K562 (cell line): ENCODE measurements around the gene RAB24. TPM values are rescaled to one million over a fixed set of nuclear protein-coding genes. Genes with fewer than 3 reads are reported as not detected.

Source experiments
- COPS2 ChIP-seq: fragments of 450-650 bp; conservative IDR thresholded peaks from 2 replicates; pipeline ENCODE4 v1.6.1; 2016; ENCODE audit warnings: mild to moderate bottlenecking, moderate library complexity
- FOXM1 ChIP-seq, 2 experiments: fragments of 450-650 bp in 1 of 2; sonication (generic) in 1 of 2; formaldehyde crosslinking in 1 of 2; IDR thresholded peaks; 2 replicates each; pipeline versions ENCODE4 v1.6.1 to v1.9.0; 2017 to 2022; ENCODE audit warnings: low read depth in 2 of 2, mild to moderate bottlenecking in 2 of 2, missing genetic modification reagents in 1 of 2, moderate library complexity in 1 of 2
- HMG20A ChIP-seq: fragments of 450-650 bp; formaldehyde crosslinking; conservative IDR thresholded peaks from 2 replicates; pipeline ENCODE4 v1.4.0; 2020; ENCODE audit warnings: mild to moderate bottlenecking, mixed read lengths
- KDM5B ChIP-seq: fragments of 200-600 bp; sonication (generic); IDR thresholded peaks from 2 replicates; pipeline ENCODE4 v1.6.1; 2012; ENCODE audit warnings: low read depth, mild to moderate bottlenecking, moderate library complexity, low read length, control low read depth, inconsistent platforms; ENCODE audit not compliant: insufficient replicate concordance
- TEAD1 ChIP-seq, 2 experiments: fragments of 450-650 bp in 1 of 2; sonication (generic) in 1 of 2; formaldehyde crosslinking; IDR thresholded peaks; 2 replicates each; pipeline versions ENCODE4 v1.4.0 to v1.8.0; 2020 to 2022; ENCODE audit warnings: mild to moderate bottlenecking in 2 of 2, missing genetic modification reagents in 1 of 2
- TEAD4 ChIP-seq, 2 experiments: sonication (generic) in 1 of 2; formaldehyde crosslinking in 1 of 2; IDR thresholded peaks; 2 replicates each; pipeline versions ENCODE4 v1.6.1 to v1.8.0; 2012 to 2022; ENCODE audit warnings: borderline replicate concordance in 1 of 2, inconsistent platforms in 1 of 2, low read length in 1 of 2, mild to moderate bottlenecking in 1 of 2, missing genetic modification reagents in 1 of 2
- ZBTB17 ChIP-seq: fragments of 450-650 bp; formaldehyde crosslinking; IDR thresholded peaks from 2 replicates; pipeline ENCODE4 v1.4.0; 2020; ENCODE audit warnings: mild to moderate bottlenecking
- ZNF217 ChIP-seq: sonication (generic); formaldehyde crosslinking; IDR thresholded peaks from 2 replicates; pipeline ENCODE4 v1.8.0; 2022; ENCODE audit warnings: mild to moderate bottlenecking, missing genetic modification reagents
- ZNF24 ChIP-seq: fragments of 450-650 bp; IDR thresholded peaks from 2 replicates; pipeline ENCODE4 v1.6.1; 2016
- ZNF347 ChIP-seq: fragments of 450-650 bp; formaldehyde crosslinking; IDR thresholded peaks from 2 replicates; pipeline ENCODE4 v1.4.0; 2020; ENCODE audit warnings: low read depth, mild to moderate bottlenecking, moderate library complexity
- ZNF551 ChIP-seq: fragments of 250-450 bp; sonication (Bioruptor Pico); IDR thresholded peaks from 2 replicates; pipeline ENCODE4 v1.5.0; 2021; ENCODE audit warnings: mild to moderate bottlenecking, moderate library complexity
- polyA plus RNA-seq, 8 experiments: library from polyadenylated mRNA; depleted of rRNA in 4 of 8; stranded (reverse) in 5 of 8; unstranded in 3 of 8; fragments of >200 nt; fragmentation: Nextera tagmentation in 2 of 8; fragmentation: Illumina TruSeq in 1 of 8; extraction: Ambion mirVana in 2 of 8; extraction: Trizol in 1 of 8; gene quantifications; 2 replicates each; pipeline versions ENCODE4 v1.2.1 to v1.2.3, GENCODE V29; 2011 to 2014; ENCODE audit warnings: inconsistent platforms in 1 of 8, missing spikeins in 1 of 8
- total RNA-seq, 7 experiments: library from RNA; depleted of rRNA in 6 of 7; stranded (reverse); fragments of >200 nt in 6 of 7; fragmentation: Illumina TruSeq in 2 of 7; extraction: Trizol in 2 of 7; gene quantifications; 2 replicates each; pipeline versions ENCODE4 v1.2.1 to v1.2.3, GENCODE V29; 2011 to 2021; ENCODE audit warnings: low replicate concordance in 1 of 7
- TF ChIP-seq, protein P1 (sequence below): IDR thresholded peaks from 2 replicates; pipeline ENCODE4 v1.6.1; 2014; ENCODE audit warnings: antibody characterized with exemption
- TF ChIP-seq, protein P2 (sequence below): sonication (generic); formaldehyde crosslinking; IDR thresholded peaks from 2 replicates; pipeline ENCODE4 v1.8.0; 2022; ENCODE audit warnings: mild to moderate bottlenecking, missing genetic modification reagents
- TF ChIP-seq, protein P3 (sequence below): fragments of 250-450 bp; sonication (Bioruptor Pico); IDR thresholded peaks from 2 replicates; pipeline ENCODE4 v1.4.0; 2020; ENCODE audit warnings: mild to moderate bottlenecking, moderate library complexity
- TF ChIP-seq, protein P4 (sequence below), 3 experiments: fragments of 200-800 bp in 1 of 3; fragments of 250-450 bp in 1 of 3; fragments of 450-650 bp in 1 of 3; sonication (Bioruptor Pico) in 1 of 3; sonication (Bioruptor generic) in 1 of 3; formaldehyde crosslinking in 1 of 3; IDR thresholded peaks; 2 replicates each; pipeline versions ENCODE4 v1.6.1 to v1.8.0; 2016 to 2022; ENCODE audit warnings: mild to moderate bottlenecking in 2 of 3, missing genetic modification characterization in 2 of 3, missing compliant biosample characterization in 1 of 3, moderate library complexity in 1 of 3
- TF ChIP-seq, protein P5 (sequence below): conservative IDR thresholded peaks from 2 replicates; pipeline ENCODE4 v1.6.1; 2011; ENCODE audit warnings: low read depth, mild to moderate bottlenecking, low read length; ENCODE audit not compliant: control insufficient read depth

RAB24 gene
- total and polyA plus RNA-seq, 9 of the 15 experiments (the other 6 are each of a cell fraction or from before 2014, with no cell fraction given) = 13.9 to 107 (median 34.8) TPM

DNA sequence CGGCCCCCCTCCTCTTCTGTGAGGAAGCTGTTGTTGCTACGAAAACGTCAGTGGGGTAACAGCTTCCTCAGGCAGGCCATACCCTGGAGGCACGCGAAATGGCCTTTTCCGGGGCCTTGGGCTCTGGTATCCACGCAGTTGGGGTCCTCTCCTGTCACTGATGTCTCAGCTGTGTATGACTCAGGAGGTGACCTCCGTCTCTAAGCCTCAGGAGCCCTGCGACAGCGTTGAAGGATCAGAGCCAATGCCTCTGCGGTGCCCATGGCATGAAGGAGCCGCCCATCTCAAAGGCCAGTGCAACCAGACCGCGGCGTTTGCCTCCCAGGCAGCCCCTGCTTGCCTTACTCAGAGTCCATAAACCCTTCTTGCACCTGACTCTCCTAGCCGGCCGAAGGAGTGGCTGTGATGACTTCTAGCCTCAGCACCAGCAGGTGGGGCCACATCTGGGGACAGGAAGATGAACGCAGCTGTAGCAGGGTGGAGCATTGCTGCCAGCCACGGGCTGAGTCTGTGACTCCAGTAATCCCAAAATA is 9.2 kb upstream of the RAB24 start (continued):
- TF ChIP-seq, protein P1, sequence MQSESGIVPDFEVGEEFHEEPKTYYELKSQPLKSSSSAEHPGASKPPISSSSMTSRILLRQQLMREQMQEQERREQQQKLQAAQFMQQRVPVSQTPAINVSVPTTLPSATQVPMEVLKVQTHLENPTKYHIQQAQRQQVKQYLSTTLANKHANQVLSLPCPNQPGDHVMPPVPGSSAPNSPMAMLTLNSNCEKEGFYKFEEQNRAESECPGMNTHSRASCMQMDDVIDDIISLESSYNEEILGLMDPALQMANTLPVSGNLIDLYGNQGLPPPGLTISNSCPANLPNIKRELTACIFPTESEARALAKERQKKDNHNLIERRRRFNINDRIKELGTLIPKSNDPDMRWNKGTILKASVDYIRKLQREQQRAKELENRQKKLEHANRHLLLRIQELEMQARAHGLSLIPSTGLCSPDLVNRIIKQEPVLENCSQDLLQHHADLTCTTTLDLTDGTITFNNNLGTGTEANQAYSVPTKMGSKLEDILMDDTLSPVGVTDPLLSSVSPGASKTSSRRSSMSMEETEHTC = no peak
- TF ChIP-seq KDM5B = peak; percentile 11
- TF ChIP-seq ZNF347 = no peak
- TF ChIP-seq TEAD4 (IDR thresholded peaks at IDR 0.05; ENCODE audit: low read length) = no peak
- no peak for TF ChIP-seq TEAD4 (CRISPR knock-in tag; IDR thresholded peaks at IDR 0.05; ENCODE audit: borderline replicate concordance)
- TF ChIP-seq, protein P2, sequence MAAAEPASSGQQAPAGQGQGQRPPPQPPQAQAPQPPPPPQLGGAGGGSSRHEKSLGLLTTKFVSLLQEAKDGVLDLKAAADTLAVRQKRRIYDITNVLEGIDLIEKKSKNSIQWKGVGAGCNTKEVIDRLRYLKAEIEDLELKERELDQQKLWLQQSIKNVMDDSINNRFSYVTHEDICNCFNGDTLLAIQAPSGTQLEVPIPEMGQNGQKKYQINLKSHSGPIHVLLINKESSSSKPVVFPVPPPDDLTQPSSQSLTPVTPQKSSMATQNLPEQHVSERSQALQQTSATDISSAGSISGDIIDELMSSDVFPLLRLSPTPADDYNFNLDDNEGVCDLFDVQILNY = no peak
- TF ChIP-seq ZBTB17 (CRISPR knock-in tag) = no peak
- TF ChIP-seq ZNF551 (CRISPR knock-in tag) = no peak
- no peak for TF ChIP-seq COPS2
- TF ChIP-seq TEAD1 (CRISPR knock-in tag; IDR thresholded peaks at IDR 0.05) = no peak
- TF ChIP-seq HMG20A = no peak
- TF ChIP-seq, protein P3, sequence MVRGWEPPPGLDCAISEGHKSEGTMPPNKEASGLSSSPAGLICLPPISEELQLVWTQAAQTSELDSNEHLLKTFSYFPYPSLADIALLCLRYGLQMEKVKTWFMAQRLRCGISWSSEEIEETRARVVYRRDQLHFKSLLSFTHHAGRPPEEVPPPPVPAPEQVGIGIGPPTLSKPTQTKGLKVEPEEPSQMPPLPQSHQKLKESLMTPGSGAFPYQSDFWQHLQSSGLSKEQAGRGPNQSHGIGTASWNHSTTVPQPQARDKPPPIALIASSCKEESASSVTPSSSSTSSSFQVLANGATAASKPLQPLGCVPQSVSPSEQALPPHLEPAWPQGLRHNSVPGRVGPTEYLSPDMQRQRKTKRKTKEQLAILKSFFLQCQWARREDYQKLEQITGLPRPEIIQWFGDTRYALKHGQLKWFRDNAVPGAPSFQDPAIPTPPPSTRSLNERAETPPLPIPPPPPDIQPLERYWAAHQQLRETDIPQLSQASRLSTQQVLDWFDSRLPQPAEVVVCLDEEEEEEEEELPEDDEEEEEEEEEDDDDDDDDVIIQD (CRISPR knock-in tag) = no peak
- TF ChIP-seq ZNF24 = 0 out of 2 replicates have a peak, but pooled peaks have one; percentile 24
- TF ChIP-seq FOXM1 (IDR thresholded peaks at IDR 0.05; ENCODE audit: low read depth) = no peak; the same call in 1 of the 2 replicates
- TF ChIP-seq FOXM1 (CRISPR knock-in tag; IDR thresholded peaks at IDR 0.05; ENCODE audit: low read depth) = no peak
- TF ChIP-seq ZNF217 (CRISPR knock-in tag) = no peak
- TF ChIP-seq, protein P4, sequence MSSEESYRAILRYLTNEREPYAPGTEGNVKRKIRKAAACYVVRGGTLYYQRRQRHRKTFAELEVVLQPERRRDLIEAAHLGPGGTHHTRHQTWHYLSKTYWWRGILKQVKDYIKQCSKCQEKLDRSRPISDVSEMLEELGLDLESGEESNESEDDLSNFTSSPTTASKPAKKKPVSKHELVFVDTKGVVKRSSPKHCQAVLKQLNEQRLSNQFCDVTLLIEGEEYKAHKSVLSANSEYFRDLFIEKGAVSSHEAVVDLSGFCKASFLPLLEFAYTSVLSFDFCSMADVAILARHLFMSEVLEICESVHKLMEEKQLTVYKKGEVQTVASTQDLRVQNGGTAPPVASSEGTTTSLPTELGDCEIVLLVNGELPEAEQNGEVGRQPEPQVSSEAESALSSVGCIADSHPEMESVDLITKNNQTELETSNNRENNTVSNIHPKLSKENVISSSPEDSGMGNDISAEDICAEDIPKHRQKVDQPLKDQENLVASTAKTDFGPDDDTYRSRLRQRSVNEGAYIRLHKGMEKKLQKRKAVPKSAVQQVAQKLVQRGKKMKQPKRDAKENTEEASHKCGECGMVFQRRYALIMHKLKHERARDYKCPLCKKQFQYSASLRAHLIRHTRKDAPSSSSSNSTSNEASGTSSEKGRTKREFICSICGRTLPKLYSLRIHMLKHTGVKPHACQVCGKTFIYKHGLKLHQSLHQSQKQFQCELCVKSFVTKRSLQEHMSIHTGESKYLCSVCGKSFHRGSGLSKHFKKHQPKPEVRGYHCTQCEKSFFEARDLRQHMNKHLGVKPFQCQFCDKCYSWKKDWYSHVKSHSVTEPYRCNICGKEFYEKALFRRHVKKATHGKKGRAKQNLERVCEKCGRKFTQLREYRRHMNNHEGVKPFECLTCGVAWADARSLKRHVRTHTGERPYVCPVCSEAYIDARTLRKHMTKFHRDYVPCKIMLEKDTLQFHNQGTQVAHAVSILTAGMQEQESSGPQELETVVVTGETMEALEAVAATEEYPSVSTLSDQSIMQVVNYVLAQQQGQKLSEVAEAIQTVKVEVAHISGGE (CRISPR knock-in tag; IDR thresholded peaks at IDR 0.05) = no peak
- TF ChIP-seq, protein P5, sequence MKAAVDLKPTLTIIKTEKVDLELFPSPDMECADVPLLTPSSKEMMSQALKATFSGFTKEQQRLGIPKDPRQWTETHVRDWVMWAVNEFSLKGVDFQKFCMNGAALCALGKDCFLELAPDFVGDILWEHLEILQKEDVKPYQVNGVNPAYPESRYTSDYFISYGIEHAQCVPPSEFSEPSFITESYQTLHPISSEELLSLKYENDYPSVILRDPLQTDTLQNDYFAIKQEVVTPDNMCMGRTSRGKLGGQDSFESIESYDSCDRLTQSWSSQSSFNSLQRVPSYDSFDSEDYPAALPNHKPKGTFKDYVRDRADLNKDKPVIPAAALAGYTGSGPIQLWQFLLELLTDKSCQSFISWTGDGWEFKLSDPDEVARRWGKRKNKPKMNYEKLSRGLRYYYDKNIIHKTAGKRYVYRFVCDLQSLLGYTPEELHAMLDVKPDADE = no peak
